Ishikawa (cell line): ENCODE data around the gene CDS2.

ENCODE experiments used
- CEBPB ChIP-seq: IDR thresholded peaks from 2 replicates; pipeline ENCODE4 v1.6.1; 2012
- CREB1 ChIP-seq: IDR thresholded peaks from 2 replicates; pipeline ENCODE4 v1.6.1; 2012; ENCODE audit warnings: low read depth
- EGR1 ChIP-seq: IDR thresholded peaks from 2 replicates; pipeline ENCODE4 v1.6.1; 2012
- EP300 ChIP-seq: IDR thresholded peaks from 2 replicates; pipeline ENCODE4 v1.6.1; 2012; ENCODE audit warnings: borderline replicate concordance
- FOXM1 ChIP-seq: IDR thresholded peaks from 2 replicates; pipeline ENCODE4 v1.6.1; 2012; ENCODE audit warnings: low read depth, borderline replicate concordance
- NFIC ChIP-seq: IDR thresholded peaks from 2 replicates; pipeline ENCODE4 v1.6.1; 2012
- RAD21 ChIP-seq: IDR thresholded peaks from 2 replicates; pipeline ENCODE4 v1.6.1; 2012; ENCODE audit warnings: low read depth
- TAF1 ChIP-seq: IDR thresholded peaks from 2 replicates; pipeline ENCODE4 v1.6.1; 2012; ENCODE audit warnings: low read depth, mild to moderate bottlenecking
- TCF12 ChIP-seq: IDR thresholded peaks from 2 replicates; pipeline ENCODE4 v1.6.1; 2012; ENCODE audit warnings: low read depth
- TEAD4 ChIP-seq: IDR thresholded peaks from 2 replicates; pipeline ENCODE4 v1.6.1; 2012
- YY1 ChIP-seq: IDR thresholded peaks from 2 replicates; pipeline ENCODE4 v1.6.1; 2012; ENCODE audit warnings: low read depth
- ZBTB7A ChIP-seq: IDR thresholded peaks from 2 replicates; pipeline ENCODE4 v1.6.1; 2012; ENCODE audit warnings: low read depth
- TF ChIP-seq, protein P1 (sequence below): IDR thresholded peaks from 2 replicates; pipeline ENCODE4 v1.6.1; 2012; ENCODE audit warnings: low read depth, mild to moderate bottlenecking
- TF ChIP-seq, protein P2 (sequence below): IDR thresholded peaks from 2 replicates; pipeline ENCODE4 v1.6.1; 2012
- TF ChIP-seq, protein P3 (sequence below): IDR thresholded peaks from 2 replicates; pipeline ENCODE4 v1.6.1; 2012

The CDS2 gene

DNA sequence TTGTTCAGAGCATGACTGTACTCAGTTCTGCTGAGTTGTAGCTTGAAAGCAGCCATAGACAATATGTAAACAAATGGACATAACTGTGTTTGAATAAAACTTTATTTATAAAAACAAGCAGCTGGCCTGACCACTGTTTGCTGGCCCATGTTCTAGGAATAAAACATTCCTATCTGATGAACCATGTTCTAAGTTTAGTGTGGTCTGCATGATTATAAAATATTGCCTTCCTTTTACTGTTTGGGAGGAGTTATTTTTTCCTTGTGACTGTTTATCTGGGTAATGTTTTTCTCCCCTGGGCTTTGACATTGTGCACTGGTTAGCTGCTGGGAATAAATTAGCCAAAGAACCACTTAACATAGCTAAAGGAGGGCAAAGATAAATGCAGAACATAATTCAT is 55.1 kb downstream of the CDS2 start:
- no peak for TF ChIP-seq NFIC
- TF ChIP-seq TEAD4 = no peak
- TF ChIP-seq EP300 = no peak
- TF ChIP-seq EGR1 = no peak
- no peak for TF ChIP-seq FOXM1
- no peak for TF ChIP-seq CEBPB
- no peak for TF ChIP-seq ZBTB7A
- no peak for TF ChIP-seq RAD21
- TF ChIP-seq, protein P1, sequence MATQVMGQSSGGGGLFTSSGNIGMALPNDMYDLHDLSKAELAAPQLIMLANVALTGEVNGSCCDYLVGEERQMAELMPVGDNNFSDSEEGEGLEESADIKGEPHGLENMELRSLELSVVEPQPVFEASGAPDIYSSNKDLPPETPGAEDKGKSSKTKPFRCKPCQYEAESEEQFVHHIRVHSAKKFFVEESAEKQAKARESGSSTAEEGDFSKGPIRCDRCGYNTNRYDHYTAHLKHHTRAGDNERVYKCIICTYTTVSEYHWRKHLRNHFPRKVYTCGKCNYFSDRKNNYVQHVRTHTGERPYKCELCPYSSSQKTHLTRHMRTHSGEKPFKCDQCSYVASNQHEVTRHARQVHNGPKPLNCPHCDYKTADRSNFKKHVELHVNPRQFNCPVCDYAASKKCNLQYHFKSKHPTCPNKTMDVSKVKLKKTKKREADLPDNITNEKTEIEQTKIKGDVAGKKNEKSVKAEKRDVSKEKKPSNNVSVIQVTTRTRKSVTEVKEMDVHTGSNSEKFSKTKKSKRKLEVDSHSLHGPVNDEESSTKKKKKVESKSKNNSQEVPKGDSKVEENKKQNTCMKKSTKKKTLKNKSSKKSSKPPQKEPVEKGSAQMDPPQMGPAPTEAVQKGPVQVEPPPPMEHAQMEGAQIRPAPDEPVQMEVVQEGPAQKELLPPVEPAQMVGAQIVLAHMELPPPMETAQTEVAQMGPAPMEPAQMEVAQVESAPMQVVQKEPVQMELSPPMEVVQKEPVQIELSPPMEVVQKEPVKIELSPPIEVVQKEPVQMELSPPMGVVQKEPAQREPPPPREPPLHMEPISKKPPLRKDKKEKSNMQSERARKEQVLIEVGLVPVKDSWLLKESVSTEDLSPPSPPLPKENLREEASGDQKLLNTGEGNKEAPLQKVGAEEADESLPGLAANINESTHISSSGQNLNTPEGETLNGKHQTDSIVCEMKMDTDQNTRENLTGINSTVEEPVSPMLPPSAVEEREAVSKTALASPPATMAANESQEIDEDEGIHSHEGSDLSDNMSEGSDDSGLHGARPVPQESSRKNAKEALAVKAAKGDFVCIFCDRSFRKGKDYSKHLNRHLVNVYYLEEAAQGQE = no peak

DNA sequence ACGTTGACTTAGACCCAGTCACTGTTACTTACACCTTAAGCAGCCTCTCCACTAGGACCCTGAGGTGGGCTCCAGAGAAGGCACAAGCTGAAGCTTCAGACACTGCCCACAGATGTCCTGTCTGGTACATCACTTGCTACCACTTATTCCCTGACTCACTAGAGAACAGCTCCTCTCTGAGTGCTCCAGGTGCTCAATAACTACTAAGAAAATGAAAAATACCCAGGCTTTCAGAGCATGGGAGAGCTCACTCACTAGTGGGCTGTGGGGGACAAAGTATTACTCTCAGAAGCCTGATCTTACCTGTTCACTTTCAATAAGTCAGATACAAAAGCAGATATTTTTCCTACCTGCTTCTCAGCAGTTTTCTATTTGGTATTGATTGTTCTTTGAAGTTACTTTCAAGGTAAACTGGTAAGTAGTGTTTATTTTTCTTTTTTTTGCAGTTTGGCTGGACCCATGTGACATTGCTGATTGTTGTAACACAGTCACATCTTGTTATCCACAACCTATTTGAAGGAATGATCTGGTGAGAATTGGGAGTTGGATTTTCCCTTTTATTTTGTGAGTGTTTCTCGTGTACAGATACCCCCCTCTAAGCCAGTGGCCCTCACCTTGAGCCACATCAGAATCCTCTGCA is 55.9 kb downstream of the CDS2 start:
- TF ChIP-seq FOXM1 = no peak
- no peak for TF ChIP-seq NFIC
- TF ChIP-seq TCF12 = no peak
- no peak for TF ChIP-seq RAD21
- TF ChIP-seq CEBPB = no peak
- no peak for TF ChIP-seq TAF1
- TF ChIP-seq CREB1 = no peak
- TF ChIP-seq, protein P2, sequence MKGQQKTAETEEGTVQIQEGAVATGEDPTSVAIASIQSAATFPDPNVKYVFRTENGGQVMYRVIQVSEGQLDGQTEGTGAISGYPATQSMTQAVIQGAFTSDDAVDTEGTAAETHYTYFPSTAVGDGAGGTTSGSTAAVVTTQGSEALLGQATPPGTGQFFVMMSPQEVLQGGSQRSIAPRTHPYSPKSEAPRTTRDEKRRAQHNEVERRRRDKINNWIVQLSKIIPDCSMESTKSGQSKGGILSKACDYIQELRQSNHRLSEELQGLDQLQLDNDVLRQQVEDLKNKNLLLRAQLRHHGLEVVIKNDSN = no peak
- no peak for TF ChIP-seq TEAD4
- TF ChIP-seq YY1 = no peak
- TF ChIP-seq, protein P1 = no peak
- no peak for TF ChIP-seq EP300
- TF ChIP-seq, protein P3, sequence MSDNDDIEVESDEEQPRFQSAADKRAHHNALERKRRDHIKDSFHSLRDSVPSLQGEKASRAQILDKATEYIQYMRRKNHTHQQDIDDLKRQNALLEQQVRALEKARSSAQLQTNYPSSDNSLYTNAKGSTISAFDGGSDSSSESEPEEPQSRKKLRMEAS = no peak
- TF ChIP-seq ZBTB7A = no peak
- no peak for TF ChIP-seq EGR1

DNA sequence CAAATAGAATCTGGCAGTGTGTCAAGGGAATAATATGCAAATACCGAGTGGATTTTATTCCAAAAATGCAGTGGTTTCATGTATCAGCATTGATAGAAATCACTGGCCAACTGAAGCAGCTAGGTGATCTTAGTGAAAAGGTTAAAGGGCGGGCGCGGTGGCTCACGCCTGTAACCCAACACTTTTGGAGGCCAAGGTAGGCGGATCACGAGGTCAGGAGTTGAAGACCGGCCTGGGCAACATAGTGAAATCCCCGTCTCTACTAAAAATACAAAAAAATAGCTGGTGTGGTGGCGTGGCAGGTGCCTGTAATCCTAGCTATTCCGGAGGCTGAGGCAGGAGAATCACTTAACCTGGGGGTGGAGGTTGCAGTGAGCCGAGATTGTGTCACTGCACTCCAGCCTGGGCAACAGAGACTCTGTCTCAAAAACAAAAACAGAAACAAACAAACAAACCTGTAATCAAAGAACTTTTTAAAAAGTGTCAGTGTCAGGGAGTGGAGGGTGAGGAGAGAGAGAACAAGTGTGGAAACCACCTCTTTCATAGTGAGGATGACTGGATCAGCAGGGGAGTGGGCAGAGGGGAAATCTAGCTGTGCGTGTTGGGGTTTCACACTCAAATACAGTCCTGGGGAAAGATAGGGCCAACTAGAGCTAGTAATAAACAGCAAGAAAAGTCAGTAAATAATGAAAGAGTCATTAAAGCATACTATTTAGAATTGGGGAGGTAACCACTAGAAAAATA is 57.1 kb downstream of the CDS2 start:
- no peak for TF ChIP-seq YY1
- TF ChIP-seq, protein P1 = no peak
- no peak for TF ChIP-seq EGR1
- TF ChIP-seq CREB1 = no peak
- no peak for TF ChIP-seq RAD21
- TF ChIP-seq EP300 = no peak

DNA sequence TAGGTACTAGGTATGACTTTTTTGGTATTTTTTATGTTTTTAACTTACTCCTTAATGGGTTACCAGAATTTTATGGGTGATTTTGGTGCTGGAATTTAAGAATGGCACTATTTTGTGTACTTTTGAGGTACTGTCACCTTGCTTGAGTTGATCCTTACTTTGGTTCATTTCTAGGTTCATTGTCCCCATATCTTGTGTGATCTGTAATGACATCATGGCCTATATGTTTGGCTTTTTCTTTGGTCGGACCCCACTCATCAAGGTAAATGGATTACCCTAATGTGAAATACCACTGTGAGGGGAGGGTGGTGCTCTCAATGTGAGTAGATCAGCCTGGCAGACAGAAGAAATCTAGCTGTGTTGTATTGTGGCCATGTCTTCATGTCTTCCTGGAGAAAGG is 57.9 kb downstream of the CDS2 start:
- no peak for TF ChIP-seq RAD21
- no peak for TF ChIP-seq EGR1
- TF ChIP-seq, protein P2 = no peak
- no peak for TF ChIP-seq TCF12
- no peak for TF ChIP-seq CREB1
- no peak for TF ChIP-seq NFIC
- no peak for TF ChIP-seq YY1
- TF ChIP-seq, protein P1 = no peak
- TF ChIP-seq ZBTB7A = no peak
- TF ChIP-seq, protein P3 = no peak
- no peak for TF ChIP-seq CEBPB
